Esophagus muscularis mucosa (tissue), 4 donors: ENCODE measurements around the gene CEACAM20. TPM values are rescaled to one million over a fixed set of nuclear protein-coding genes. Genes with fewer than 3 reads are reported as not detected.
"Not testable (repeated sequence)": the region's sequence is repeated elsewhere in the genome, so short reads cannot be mapped to it uniquely, and the experiment has no call there.

Source experiments
- DNase-seq: peaks from one replicate; pipeline ENCODE4 v3.0.0-alpha.2; 2017; ENCODE audit errors: extremely low spot score
- H3K27ac ChIP-seq, 4 donors: fragments of 200-600 bp; sonication (generic); replicated peaks in 1 of 4; 1 replicate in 3 of 4; 2 replicates in 1 of 4; pipeline ENCODE4 v1.5.1; 2016 to 2019; ENCODE audit warnings: mild to moderate bottlenecking in 1 of 4
- H3K27me3 ChIP-seq, 4 donors: fragments of 200-600 bp; sonication (generic); one replicate each; pipeline versions ENCODE4 v1.5.1 to v1.6.0; 2016 to 2019
- H3K36me3 ChIP-seq, 4 donors: fragments of 200-600 bp; sonication (generic); one replicate each; pipeline ENCODE4 v1.5.1; 2016 to 2019
- H3K4me1 ChIP-seq, 4 donors: fragments of 200-600 bp; sonication (generic); one replicate each; pipeline ENCODE4 v1.5.1; 2016 to 2019
- H3K4me3 ChIP-seq, 4 donors: fragments of 200-600 bp; sonication (generic); 1 replicate in 2 of 4; 2 replicates in 2 of 4; pipeline ENCODE4 v1.5.1; 2016 to 2019; ENCODE audit warnings: mild to moderate bottlenecking in 4 of 4, moderate library complexity in 1 of 4
- H3K9me3 ChIP-seq, 4 donors: fragments of 200-600 bp; sonication (generic); 1 replicate in 3 of 4; 2 replicates in 1 of 4; pipeline ENCODE4 v1.5.1; 2016 to 2019
- CTCF ChIP-seq, 3 experiments: fragments of 200-600 bp in 2 of 3; fragments of 450-650 bp in 1 of 3; sonication (generic) in 2 of 3; IDR thresholded peaks; one replicate each; pipeline ENCODE4 v1.5.1; 2017 to 2019; ENCODE audit warnings: antibody characterized with exemption in 3 of 3, mild to moderate bottlenecking in 2 of 3, moderate library complexity in 1 of 3
- EP300 ChIP-seq: sonication (generic); formaldehyde crosslinking; IDR thresholded peaks from one replicate; pipeline ENCODE4 v1.6.1; 2017; ENCODE audit warnings: antibody characterized with exemption
- POLR2A ChIP-seq: fragments of 450-650 bp; IDR thresholded peaks from one replicate; pipeline ENCODE4 v1.6.1; 2017; ENCODE audit warnings: antibody characterized with exemption, moderate library complexity, mild to moderate bottlenecking, low read depth
- POLR2AphosphoS5 ChIP-seq, 2 donors: sonication (generic); formaldehyde crosslinking; IDR thresholded peaks; one replicate each; pipeline ENCODE4 v1.6.1; 2017; ENCODE audit warnings: antibody characterized with exemption in 2 of 2
- WGBS: methylation state at CpG from one replicate; pipeline ENCODE4 v1.1.5; 2018; 5-methylcytosine and 5-hydroxymethylcytosine counted together
- intact Hi-C: fragments of 100-400 bp; cut with DNase I; formaldehyde crosslinking; loops from one replicate; pipeline ENCODE4 v1.15.1; 2023
- small RNA-seq, 3 donors: library from RNA; depleted of rRNA; stranded (forward); fragments of <200 nt; gene quantifications; one replicate each; pipeline ENCODE3, GENCODE V24; 2016
- total RNA-seq, 4 donors: library from RNA; depleted of rRNA; stranded (reverse); fragments of >200 nt; gene quantifications; one replicate each; pipeline versions ENCODE4 v1.1.0 to v1.2.1, GENCODE V29; 2016

The CEACAM20 gene
- total RNA-seq, 4 donors from 2014 or later = not detected

- intact Hi-C loops = no loop called here
- Histone ChIP-seq H3K27me3 (no peaks in the 10 kb centered on the region), H3K36me3 (peaks cover 34 to 44% (median 43%) of the 10 kb centered on the region in 4 donors), H3K4me1 (peaks cover 11 to 29% (median 20%) of the 10 kb centered on the region in 4 donors), H3K4me3 (peak overlapping the region in 3 of 4 donors; percentile 76 to 83 (median 82)), H3K9me3 (peaks cover 0 to 51% (median 40%) of the 10 kb centered on the region in 4 donors), H3K27ac (no peak overlapping the region)
- WGBS = 99% methylated on average over 8 of the region's 9 CpGs
- no peak for TF ChIP-seq EP300
- TF ChIP-seq CTCF (IDR thresholded peaks at IDR 0.05) = no peak
- TF ChIP-seq POLR2A = no peak
- no peak for TF ChIP-seq POLR2AphosphoS5 (IDR thresholded peaks at IDR 0.05)
- DNase-seq = peak; percentile 17
These were observed 30.5 kb downstream of the CEACAM20 start for GRCh38 chr19:44498988-44499387.

- WGBS = 100% methylated on average over 1 of the region's 1 CpG
- intact Hi-C loops = no loop called here
- peaks cover 11 to 29% (median 20%) of the 10 kb centered on the region in 4 donors for H3K4me1 ChIP-seq
- H3K27me3 ChIP-seq = no peaks in the 10 kb centered on the region
- peaks cover 11 to 74% (median 63%) of the 10 kb centered on the region in 4 donors for H3K9me3 ChIP-seq
- no peak overlapping the region for H3K4me3 ChIP-seq
- no peak for DNase-seq
- peaks cover 56 to 67% (median 65%) of the 10 kb centered on the region in 4 donors for H3K36me3 ChIP-seq
- no peak overlapping the region for H3K27ac ChIP-seq
- TF ChIP-seq POLR2A (no peak), CTCF (IDR thresholded peaks at IDR 0.05) (no peak), EP300 (no peak), POLR2AphosphoS5 (IDR thresholded peaks at IDR 0.05) (no peak)
These were observed 32.8 kb downstream of the CEACAM20 start for GRCh38 chr19:44496711-44497110.

- Histone ChIP-seq H3K36me3 (peaks cover 51 to 78% (median 61%) of the 10 kb centered on the region in 4 donors), H3K4me1 (no peaks in the 10 kb centered on the region), H3K27me3 (no peaks in the 10 kb centered on the region), H3K27ac (no peak overlapping the region), H3K4me3 (no peak overlapping the region), H3K9me3 (peaks cover 76 to 100% (median 99%) of the 10 kb centered on the region in 4 donors)
- no peak for DNase-seq
- TF ChIP-seq CTCF (IDR thresholded peaks at IDR 0.05) (no peak), POLR2AphosphoS5 (IDR thresholded peaks at IDR 0.05) (no peak), POLR2A (no peak), EP300 (no peak)
- intact Hi-C loops = no loop called here
- 76% methylated on average over 7 of the region's 7 CpGs for WGBS
These were observed 52.7 kb downstream of the CEACAM20 start for GRCh38 chr19:44476559-44477408.

- H3K4me3 ChIP-seq, H3K4me1 ChIP-seq, H3K27me3 ChIP-seq, H3K36me3 ChIP-seq, DNase-seq, H3K27ac ChIP-seq, intact Hi-C loops: not testable (repeated sequence)
- peaks cover 6 to 97% (median 87%) of the 10 kb centered on the region in 4 donors for H3K9me3 ChIP-seq
- 78% methylated on average over 5 of the region's 5 CpGs for WGBS
These were observed 60.7 kb downstream of the CEACAM20 start for GRCh38 chr19:44468730-44469129.

GRCh38 chr19:44462600-44463286 lies 66.7 kb downstream of the CEACAM20 start:
- H3K4me3 ChIP-seq, H3K27me3 ChIP-seq, intact Hi-C loops, H3K27ac ChIP-seq, DNase-seq, H3K36me3 ChIP-seq, H3K4me1 ChIP-seq: not testable (repeated sequence)
- H3K9me3 ChIP-seq = peaks cover 0 to 81% (median 63%) of the 10 kb centered on the region in 4 donors
- WGBS = 46% methylated on average over 3 of the region's 3 CpGs

Small RNA genes lying within 50 kb of the gene (small RNA-seq; reads per million reads assigned to genes)
- 0 reads per million in 3 donors for gene AC243964.1

Other genes with a start within 250 kb of the CEACAM20 start
- gene ZNF235, start 224.7 kb downstream of the CEACAM20 start, total RNA-seq = 1 to 10 TPM; 4.1 to 5.6 (median 4.5) TPM
- 1 to 10 TPM; 2.7 to 6.6 (median 4.2) TPM for gene ZNF112, start 173.0 kb downstream of the CEACAM20 start, total RNA-seq
- gene ZNF285, start 128.1 kb downstream of the CEACAM20 start, total RNA-seq = 1 to 10 TPM; 3.0 to 6.3 (median 4.3) TPM
- gene ZNF229, start 81.2 kb downstream of the CEACAM20 start, total RNA-seq = 1 to 10 TPM; 4.1 to 7.2 (median 5.2) TPM
- gene ZNF180, start 29.2 kb downstream of the CEACAM20 start, total RNA-seq = 10 to 100 TPM in 1 of 4 donors, 1 to 10 TPM in 3; 3.8 to 16.5 (median 8.1) TPM
- gene IGSF23, start 83.9 kb upstream of the CEACAM20 start, total RNA-seq = not detected
- 10 to 100 TPM; 20.8 to 58.3 (median 49.0) TPM for gene PVR, start 114.2 kb upstream of the CEACAM20 start, total RNA-seq
- gene CEACAM19, start 141.8 kb upstream of the CEACAM20 start, total RNA-seq = 1 to 10 TPM; 2.5 to 5.1 (median 3.7) TPM
- not detected for gene CEACAM16, start 169.5 kb upstream of the CEACAM20 start, total RNA-seq
- 100 to 1,000 TPM in 1 of 4 donors, 10 to 100 TPM in 2, 1 to 10 TPM in 1; 10.0 to 147 (median 20.2) TPM for gene BCL3, start 219.0 kb upstream of the CEACAM20 start, total RNA-seq
- gene CBLC, start 248.2 kb upstream of the CEACAM20 start, total RNA-seq = under 1 TPM in 2 of 4 donors, not detected in 2; 0.34 to 0.50 TPM